Vagina (tissue), 2 donors: ENCODE data around the gene PGK1. TPM values are rescaled to one million over a fixed set of nuclear protein-coding genes. Genes with fewer than 3 reads are reported as not detected.
"Not testable (repeated sequence)": the region's sequence is repeated elsewhere in the genome, so short reads cannot be mapped to it uniquely, and the experiment has no call there.

ENCODE experiments used
- DNase-seq, 2 donors: peaks; one replicate each; pipeline ENCODE4 v3.0.0-alpha.2; 2017; ENCODE audit errors: extremely low spot score in 2 of 2
- H3K27ac ChIP-seq: fragments of 200-600 bp; sonication (generic); one replicate; pipeline ENCODE4 v1.5.1; 2019
- H3K27me3 ChIP-seq: fragments of 200-600 bp; sonication (generic); one replicate; pipeline ENCODE4 v1.5.1; 2019
- H3K36me3 ChIP-seq, 2 donors: fragments of 200-600 bp; sonication (generic); one replicate each; pipeline ENCODE4 v1.5.1; 2017 to 2019
- H3K4me1 ChIP-seq: fragments of 200-600 bp; sonication (generic); one replicate; pipeline ENCODE4 v1.5.1; 2019
- H3K4me3 ChIP-seq, 2 donors: fragments of 200-600 bp; sonication (generic); 1 replicate in 1 of 2; 2 replicates in 1 of 2; pipeline ENCODE4 v1.5.1; 2016 to 2019
- H3K9me3 ChIP-seq: fragments of 200-600 bp; sonication (generic); one replicate; pipeline ENCODE4 v1.5.1; 2019
- POLR2A ChIP-seq, 2 donors: fragments of 450-650 bp; IDR thresholded peaks; one replicate each; pipeline ENCODE4 v1.6.1; 2017; ENCODE audit warnings: antibody characterized with exemption in 2 of 2, mild to moderate bottlenecking in 2 of 2, moderate library complexity in 2 of 2
- POLR2AphosphoS5 ChIP-seq, 2 donors: sonication (generic); formaldehyde crosslinking; IDR thresholded peaks; one replicate each; pipeline ENCODE4 v1.9.0; 2017; ENCODE audit warnings: antibody characterized with exemption in 2 of 2, mild to moderate bottlenecking in 2 of 2, low read depth in 1 of 2; ENCODE audit not compliant: insufficient read depth in 1 of 2
- intact Hi-C: fragments of 100-400 bp; cut with DNase I; formaldehyde crosslinking; loops from one replicate; pipeline ENCODE4 v1.15.1; 2023
- total RNA-seq: library from RNA; depleted of rRNA; stranded (reverse); fragments of >200 nt; gene quantifications from one replicate; pipeline ENCODE4 v1.2.3, GENCODE V29; 2016
- TF ChIP-seq, protein P1 (sequence below), 3 experiments: fragments of 450-650 bp in 2 of 3; fragments of 200-600 bp in 1 of 3; sonication (generic) in 1 of 3; IDR thresholded peaks; one replicate each; pipeline ENCODE4 v1.5.1; 2017 to 2019; ENCODE audit warnings: antibody characterized with exemption in 3 of 3, mild to moderate bottlenecking in 2 of 3, moderate library complexity in 2 of 3

The PGK1 gene
- total RNA-seq, 1 donor from 2014 or later, result 135 TPM

- TF ChIP-seq, protein P1, sequence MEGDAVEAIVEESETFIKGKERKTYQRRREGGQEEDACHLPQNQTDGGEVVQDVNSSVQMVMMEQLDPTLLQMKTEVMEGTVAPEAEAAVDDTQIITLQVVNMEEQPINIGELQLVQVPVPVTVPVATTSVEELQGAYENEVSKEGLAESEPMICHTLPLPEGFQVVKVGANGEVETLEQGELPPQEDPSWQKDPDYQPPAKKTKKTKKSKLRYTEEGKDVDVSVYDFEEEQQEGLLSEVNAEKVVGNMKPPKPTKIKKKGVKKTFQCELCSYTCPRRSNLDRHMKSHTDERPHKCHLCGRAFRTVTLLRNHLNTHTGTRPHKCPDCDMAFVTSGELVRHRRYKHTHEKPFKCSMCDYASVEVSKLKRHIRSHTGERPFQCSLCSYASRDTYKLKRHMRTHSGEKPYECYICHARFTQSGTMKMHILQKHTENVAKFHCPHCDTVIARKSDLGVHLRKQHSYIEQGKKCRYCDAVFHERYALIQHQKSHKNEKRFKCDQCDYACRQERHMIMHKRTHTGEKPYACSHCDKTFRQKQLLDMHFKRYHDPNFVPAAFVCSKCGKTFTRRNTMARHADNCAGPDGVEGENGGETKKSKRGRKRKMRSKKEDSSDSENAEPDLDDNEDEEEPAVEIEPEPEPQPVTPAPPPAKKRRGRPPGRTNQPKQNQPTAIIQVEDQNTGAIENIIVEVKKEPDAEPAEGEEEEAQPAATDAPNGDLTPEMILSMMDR (IDR thresholded peaks at IDR 0.05), result no peak
- TF ChIP-seq POLR2AphosphoS5 (IDR thresholded peaks at IDR 0.05; ENCODE audit: insufficient read depth in 1 of 2, low read depth in 1 of 2), result no peak
- TF ChIP-seq POLR2A (IDR thresholded peaks at IDR 0.05), result no peak
- Histone ChIP-seq H3K36me3 (no peaks in the 10 kb centered on the region), H3K27me3 (no peaks in the 10 kb centered on the region), H3K4me3 (no peak overlapping the region), H3K9me3 (peaks cover 3% of the 10 kb centered on the region), H3K4me1 (no peaks in the 10 kb centered on the region), H3K27ac (no peak overlapping the region)
- intact Hi-C loops, result no loop called here
- DNase-seq, result no peak
Observed at GRCh38 chrX:78071331-78071730, 32.7 kb upstream of the PGK1 start.

GRCh38 chrX:78073147-78074077, 30.6 kb upstream of the PGK1 start:
- intact Hi-C loops, H3K9me3 ChIP-seq, H3K4me3 ChIP-seq, DNase-seq, H3K4me1 ChIP-seq, H3K36me3 ChIP-seq, H3K27me3 ChIP-seq, H3K27ac ChIP-seq: not testable (repeated sequence)

- intact Hi-C loops, result no loop called here
- H3K4me1 ChIP-seq, result no peaks in the 10 kb centered on the region
- TF ChIP-seq, protein P1 (IDR thresholded peaks at IDR 0.05), result no peak
- TF ChIP-seq POLR2AphosphoS5 (IDR thresholded peaks at IDR 0.05; ENCODE audit: insufficient read depth in 1 of 2, low read depth in 1 of 2) (no peak), POLR2A (IDR thresholded peaks at IDR 0.05) (no peak)
- peaks cover under 1% of the 10 kb centered on the region for H3K9me3 ChIP-seq
- H3K27me3 ChIP-seq, result no peaks in the 10 kb centered on the region
- no peak overlapping the region for H3K4me3 ChIP-seq
- DNase-seq, result no peak
- no peak overlapping the region for H3K27ac ChIP-seq
- no peaks in the 10 kb centered on the region for H3K36me3 ChIP-seq
Observed at GRCh38 chrX:78074088-78074487, 30.0 kb upstream of the PGK1 start.

GRCh38 chrX:78075787-78076389, 28.2 kb upstream of the PGK1 start:
- intact Hi-C loops, result no loop called here
- H3K27ac ChIP-seq, result no peak overlapping the region
- no peaks in the 10 kb centered on the region for H3K36me3 ChIP-seq
- no peaks in the 10 kb centered on the region for H3K27me3 ChIP-seq
- no peak for DNase-seq
- TF ChIP-seq POLR2AphosphoS5 (IDR thresholded peaks at IDR 0.05; ENCODE audit: insufficient read depth in 1 of 2, low read depth in 1 of 2) (no peak), POLR2A (IDR thresholded peaks at IDR 0.05) (no peak)
- TF ChIP-seq, protein P1 (IDR thresholded peaks at IDR 0.05), result no peak
- no peaks in the 10 kb centered on the region for H3K4me1 ChIP-seq
- no peak overlapping the region for H3K4me3 ChIP-seq
- H3K9me3 ChIP-seq, result no peaks in the 10 kb centered on the region

DNA sequence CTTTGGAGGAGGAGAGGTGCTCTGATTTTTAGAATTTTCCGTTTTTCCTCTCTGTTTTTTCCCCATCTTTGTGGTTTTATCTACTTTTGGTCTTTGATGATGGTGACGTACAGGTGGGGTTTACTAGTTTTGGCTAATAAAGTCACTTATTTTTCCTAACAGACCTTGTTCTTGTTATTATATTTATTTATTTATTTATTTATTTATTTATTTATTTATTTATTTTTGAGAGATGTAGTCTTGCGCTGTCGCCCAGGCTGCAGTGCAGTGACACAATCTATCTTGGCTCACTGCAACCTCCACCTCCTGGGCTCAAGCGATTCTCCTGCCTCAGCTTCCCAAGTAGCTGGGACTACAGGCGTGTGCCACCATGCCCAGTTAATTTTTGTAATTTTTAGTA, 22.6 kb upstream of the PGK1 start:
- intact Hi-C loops, H3K27ac ChIP-seq, H3K27me3 ChIP-seq, H3K9me3 ChIP-seq, H3K4me1 ChIP-seq, H3K36me3 ChIP-seq, DNase-seq, H3K4me3 ChIP-seq: not testable (repeated sequence)

DNA sequence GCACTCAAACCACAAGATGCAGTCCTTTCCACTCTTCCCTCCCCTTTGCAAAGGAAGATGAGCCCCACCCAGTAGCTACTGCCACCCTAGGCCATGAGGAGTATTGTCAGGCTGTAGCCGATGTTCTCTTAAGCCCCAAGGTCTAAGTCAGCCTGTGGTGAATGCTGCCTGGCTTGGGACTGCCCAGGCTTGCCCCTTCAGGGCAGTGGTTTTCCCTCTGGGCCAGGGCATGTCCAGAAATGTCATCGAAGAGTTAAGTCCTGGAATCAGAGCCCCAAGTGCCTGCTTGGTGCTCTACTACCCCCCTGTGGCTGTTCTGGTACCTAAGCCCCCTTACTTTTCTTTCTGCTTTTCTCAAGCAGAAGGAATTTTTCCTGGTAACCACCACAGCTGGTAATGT, 11.8 kb upstream of the PGK1 start:
- Histone ChIP-seq H3K27ac (no peak overlapping the region), H3K9me3 (no peaks in the 10 kb centered on the region), H3K36me3 (no peaks in the 10 kb centered on the region), H3K4me3 (no peak overlapping the region), H3K27me3 (no peaks in the 10 kb centered on the region), H3K4me1 (no peaks in the 10 kb centered on the region)
- intact Hi-C loops, result no loop called here
- no peak for TF ChIP-seq POLR2A (IDR thresholded peaks at IDR 0.05)
- TF ChIP-seq, protein P1 (IDR thresholded peaks at IDR 0.05), result no peak
- TF ChIP-seq POLR2AphosphoS5 (IDR thresholded peaks at IDR 0.05; ENCODE audit: insufficient read depth in 1 of 2, low read depth in 1 of 2), result no peak
- DNase-seq, result no peak
